HFFc6 (cell line): ENCODE measurements around the gene EFNA1. TPM values are rescaled to one million over a fixed set of nuclear protein-coding genes. Genes with fewer than 3 reads are reported as not detected.

Experiments
- DNase-seq: peaks from one replicate; pipeline ENCODE4 v3.0.0-alpha.2; 2018
- H3K27ac Mint-ChIP-seq: 2 replicates; pipeline ENCODE4 v1.8.0; 2020; ENCODE audit warnings: mild to moderate bottlenecking, mixed read lengths
- H3K27me3 Mint-ChIP-seq: 2 replicates; pipeline ENCODE4 v1.8.0; 2021; ENCODE audit warnings: mild to moderate bottlenecking, moderate library complexity, mixed read lengths; ENCODE audit not compliant: insufficient read depth
- H3K36me3 Mint-ChIP-seq: 2 replicates; pipeline ENCODE4 v1.8.0; 2021; ENCODE audit warnings: low read depth, mixed read lengths
- H3K4me1 Mint-ChIP-seq: 2 replicates; pipeline ENCODE4 v1.8.0; 2020; ENCODE audit warnings: low read depth, mixed read lengths
- H3K4me3 Mint-ChIP-seq: 2 replicates; pipeline ENCODE4 v1.8.0; 2020; ENCODE audit warnings: mild to moderate bottlenecking, moderate library complexity, mixed read lengths
- H3K9me3 Mint-ChIP-seq: 2 replicates; pipeline ENCODE4 v1.8.0; 2020; ENCODE audit warnings: mild to moderate bottlenecking, mixed read lengths
- total RNA-seq, 6 experiments: library from RNA; stranded (reverse); fragmentation: NEBNext Ultra II Directional; extraction: Animal tissue kit (Norgen Biotek cat#: 25700); gene quantifications; 2 replicates in 1 of 6; 3 replicates in 5 of 6; pipeline ENCODE4 v1.2.3, GENCODE V29; 2021
- TF ChIP-seq, protein P1 (sequence below): fragments of 200-600 bp; sonication (generic); IDR thresholded peaks from 2 replicates; pipeline ENCODE4 v1.5.0; 2021; ENCODE audit warnings: antibody characterized with exemption, mild to moderate bottlenecking

Gene EFNA1
- total RNA-seq, 6 experiments from 2014 or later, result 0.19 TPM; not detected in 5

DNA sequence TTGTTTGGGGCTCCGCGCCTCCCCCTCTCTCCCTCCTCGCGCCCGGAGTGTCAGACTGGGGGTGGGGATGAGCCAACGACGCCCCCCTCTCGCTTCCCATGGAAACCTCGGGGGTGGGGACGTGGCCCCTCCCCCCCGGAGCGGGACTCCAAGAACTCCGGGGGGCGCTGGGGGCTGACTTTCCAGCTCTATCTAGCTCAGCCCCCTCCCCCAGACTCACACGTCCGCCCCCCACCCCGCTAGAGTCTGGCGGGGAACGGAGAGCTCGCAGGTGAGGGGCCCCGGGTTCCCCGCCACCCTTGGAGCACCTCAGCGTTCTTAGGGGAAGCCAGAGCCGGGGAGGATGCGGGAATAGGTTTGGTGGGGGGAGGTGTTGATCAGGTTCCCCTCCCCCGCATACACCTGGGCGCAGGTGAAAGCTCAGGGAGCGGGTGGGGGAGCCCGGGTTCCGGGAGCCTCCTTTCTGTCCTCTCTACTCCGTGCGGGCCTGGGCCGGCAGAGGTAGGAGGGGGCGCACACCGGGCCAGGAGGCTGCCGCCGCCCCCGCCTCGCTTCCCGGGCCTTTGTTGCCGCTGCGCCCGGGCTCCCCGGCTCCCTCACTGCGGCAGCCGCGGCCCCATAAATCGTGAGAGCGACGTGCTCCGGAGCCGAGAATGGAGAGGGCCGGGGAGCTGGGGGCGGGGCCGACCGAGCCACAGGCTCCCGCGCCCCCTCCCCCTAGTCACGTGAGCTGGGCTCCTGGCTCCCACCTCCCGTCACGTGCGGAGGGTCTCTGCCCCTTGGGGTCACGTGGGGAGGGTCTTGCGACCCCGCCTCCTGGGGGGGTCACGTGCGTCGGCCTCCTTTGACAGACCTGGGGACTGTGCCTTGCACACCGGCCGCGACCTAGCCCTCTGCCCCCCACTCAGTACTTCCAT lies 47.1 kb upstream of the EFNA1 start:
- no peaks in the 10 kb centered on the region for H3K36me3 Mint-ChIP-seq
- no peak for DNase-seq
- H3K27me3 Mint-ChIP-seq, result peaks cover 40% of the 10 kb centered on the region
- peaks cover 28% of the 10 kb centered on the region for H3K4me1 Mint-ChIP-seq
- TF ChIP-seq, protein P1, sequence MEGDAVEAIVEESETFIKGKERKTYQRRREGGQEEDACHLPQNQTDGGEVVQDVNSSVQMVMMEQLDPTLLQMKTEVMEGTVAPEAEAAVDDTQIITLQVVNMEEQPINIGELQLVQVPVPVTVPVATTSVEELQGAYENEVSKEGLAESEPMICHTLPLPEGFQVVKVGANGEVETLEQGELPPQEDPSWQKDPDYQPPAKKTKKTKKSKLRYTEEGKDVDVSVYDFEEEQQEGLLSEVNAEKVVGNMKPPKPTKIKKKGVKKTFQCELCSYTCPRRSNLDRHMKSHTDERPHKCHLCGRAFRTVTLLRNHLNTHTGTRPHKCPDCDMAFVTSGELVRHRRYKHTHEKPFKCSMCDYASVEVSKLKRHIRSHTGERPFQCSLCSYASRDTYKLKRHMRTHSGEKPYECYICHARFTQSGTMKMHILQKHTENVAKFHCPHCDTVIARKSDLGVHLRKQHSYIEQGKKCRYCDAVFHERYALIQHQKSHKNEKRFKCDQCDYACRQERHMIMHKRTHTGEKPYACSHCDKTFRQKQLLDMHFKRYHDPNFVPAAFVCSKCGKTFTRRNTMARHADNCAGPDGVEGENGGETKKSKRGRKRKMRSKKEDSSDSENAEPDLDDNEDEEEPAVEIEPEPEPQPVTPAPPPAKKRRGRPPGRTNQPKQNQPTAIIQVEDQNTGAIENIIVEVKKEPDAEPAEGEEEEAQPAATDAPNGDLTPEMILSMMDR, result no peak
- no peaks in the 10 kb centered on the region for H3K9me3 Mint-ChIP-seq
- no peak overlapping the region for H3K4me3 Mint-ChIP-seq
- H3K27ac Mint-ChIP-seq, result no peak overlapping the region

DNA sequence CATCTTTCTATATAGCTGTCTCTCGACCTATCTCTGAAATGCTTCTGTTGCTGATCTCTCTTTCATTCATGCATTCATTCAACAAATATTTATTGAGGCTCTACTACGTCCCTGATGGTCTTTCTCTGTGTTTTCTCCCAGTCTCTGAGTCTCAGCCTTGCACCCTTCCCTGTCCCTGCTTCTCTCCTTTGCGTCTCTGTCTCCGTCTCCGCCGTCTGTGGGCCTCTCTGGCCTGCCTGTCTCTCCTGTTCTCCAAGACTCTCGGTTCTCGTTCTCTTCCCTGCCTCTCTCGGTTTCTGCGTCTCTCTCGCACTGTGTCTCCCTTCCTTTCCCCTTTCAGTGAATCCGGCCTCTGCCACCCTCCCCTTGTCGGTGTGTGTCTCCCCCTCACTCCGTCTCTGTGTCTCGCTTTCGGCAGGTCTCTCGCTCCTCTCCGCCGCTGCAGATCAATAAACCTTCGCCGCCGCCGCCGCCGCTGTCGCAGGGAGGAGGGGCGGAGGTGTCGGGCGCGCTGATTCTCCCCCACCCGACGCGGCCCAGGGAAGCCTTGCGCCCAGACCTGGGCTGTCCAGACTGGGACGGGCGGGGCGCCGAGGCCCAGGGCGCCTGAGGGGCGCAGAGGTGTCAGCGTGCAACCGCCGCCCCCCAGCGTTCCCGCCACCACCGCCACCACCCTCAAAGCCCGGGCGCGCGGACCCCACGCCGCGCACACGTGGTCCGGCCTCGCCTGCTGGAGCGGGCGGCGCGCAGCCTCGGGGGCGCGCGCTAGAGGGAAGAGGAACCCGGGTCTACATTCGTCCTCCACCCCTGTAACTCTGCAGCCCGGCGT lies 46.0 kb upstream of the EFNA1 start:
- Mint-ChIP-seq H3K4me3 (peak overlapping the region; percentile 35), H3K4me1 (peaks cover 29% of the 10 kb centered on the region), H3K9me3 (no peaks in the 10 kb centered on the region), H3K27ac (peak overlapping the region; percentile 9), H3K36me3 (no peaks in the 10 kb centered on the region), H3K27me3 (peaks cover 39% of the 10 kb centered on the region)
- TF ChIP-seq, protein P1, result no peak
- DNase-seq, result no peak

DNA sequence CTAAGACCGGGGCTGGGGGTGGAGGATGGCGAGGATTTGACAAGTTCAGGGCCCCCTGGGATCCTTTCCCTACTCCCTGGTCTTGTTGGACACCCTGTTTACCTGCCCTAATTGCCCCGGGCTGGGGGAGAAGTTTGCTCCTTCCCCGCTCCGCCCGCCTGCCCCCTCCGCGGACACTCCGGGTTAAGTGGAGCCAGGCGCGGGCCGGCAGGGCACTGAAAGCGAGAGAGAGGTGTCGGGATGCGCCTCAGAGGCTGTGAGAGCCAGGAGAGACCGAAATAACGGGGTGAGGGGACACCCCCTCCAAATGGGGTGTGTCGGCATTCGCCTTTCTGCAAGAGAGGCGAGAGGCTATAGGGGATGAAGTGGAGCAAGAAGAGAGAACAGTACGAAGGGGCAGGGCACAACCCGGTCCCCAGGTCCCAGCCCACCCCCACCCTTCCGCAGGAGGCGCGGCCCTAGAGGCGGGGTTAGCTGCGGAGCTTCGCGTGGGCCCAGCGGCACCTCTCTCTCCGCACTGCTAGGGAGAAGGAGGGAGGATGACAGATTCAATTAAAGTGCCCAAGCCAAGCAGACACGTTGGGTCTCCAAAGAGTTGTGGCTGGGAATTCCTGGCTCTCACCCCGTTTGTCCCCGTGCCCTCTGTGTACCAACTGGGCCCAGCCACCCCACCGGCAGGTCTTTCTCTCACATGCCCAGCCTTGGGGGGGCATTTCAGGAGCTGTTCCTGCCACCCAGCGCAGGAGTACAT lies 45.2 kb upstream of the EFNA1 start:
- Mint-ChIP-seq H3K9me3 (no peaks in the 10 kb centered on the region), H3K4me1 (peaks cover 29% of the 10 kb centered on the region), H3K27me3 (peaks cover 39% of the 10 kb centered on the region), H3K4me3 (no peak overlapping the region), H3K36me3 (no peaks in the 10 kb centered on the region), H3K27ac (no peak overlapping the region)
- DNase-seq, result no peak
- TF ChIP-seq, protein P1, result no peak

DNA sequence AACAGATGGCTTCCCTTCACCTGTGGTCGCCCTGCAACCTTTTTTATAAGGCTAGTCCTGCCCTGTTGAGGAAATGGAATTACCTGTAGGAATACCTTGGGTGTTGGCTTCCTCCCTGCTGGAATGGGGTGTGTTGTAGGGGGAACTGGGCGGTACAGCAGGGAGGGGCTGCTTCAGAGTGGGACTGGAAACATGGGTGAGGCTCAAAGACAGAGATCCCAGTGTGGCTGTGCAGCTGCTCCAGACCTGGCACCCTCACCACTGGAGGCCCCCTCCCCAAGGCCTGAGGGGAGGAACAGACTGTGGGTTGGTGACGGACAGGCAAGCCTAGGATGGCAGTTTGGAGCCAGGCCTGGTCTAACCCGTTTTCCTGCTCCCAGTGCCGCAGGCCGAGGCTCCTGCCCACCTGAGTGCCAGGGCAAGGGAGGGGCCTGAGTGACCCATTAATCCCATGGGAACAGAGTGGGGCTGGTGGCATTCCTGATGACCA lies 44.6 kb upstream of the EFNA1 start:
- H3K27ac Mint-ChIP-seq, result no peak overlapping the region
- H3K27me3 Mint-ChIP-seq, result peaks cover 39% of the 10 kb centered on the region
- no peaks in the 10 kb centered on the region for H3K9me3 Mint-ChIP-seq
- no peaks in the 10 kb centered on the region for H3K36me3 Mint-ChIP-seq
- H3K4me1 Mint-ChIP-seq, result peaks cover 29% of the 10 kb centered on the region
- TF ChIP-seq, protein P1, result no peak
- DNase-seq, result no peak
- no peak overlapping the region for H3K4me3 Mint-ChIP-seq
